GM12872 (cell line): ENCODE results near the gene FARP2.

Experiments
- CTCF ChIP-seq: IDR thresholded peaks from 3 replicates; pipeline ENCODE4 v1.5.1; 2011; ENCODE audit warnings: low read depth, mild to moderate bottlenecking, low read length, moderate library complexity; ENCODE audit not compliant: insufficient read depth

Gene FARP2

GRCh38 chr2:241451840-241452506 is 95.9 kb downstream of the FARP2 start:
- TF ChIP-seq CTCF = no peak

GRCh38 chr2:241454837-241455485 is 98.9 kb downstream of the FARP2 start:
- no peak for TF ChIP-seq CTCF

GRCh38 chr2:241456546-241456945 is 100.5 kb downstream of the FARP2 start:
- TF ChIP-seq CTCF = no peak

- no peak for TF ChIP-seq CTCF
Measured at GRCh38 chr2:241458687-241459086, 102.6 kb downstream of the FARP2 start.

- no peak for TF ChIP-seq CTCF
Measured at GRCh38 chr2:241459520-241459919, 103.4 kb downstream of the FARP2 start.

GRCh38 chr2:241460631-241461030 is 104.5 kb downstream of the FARP2 start:
- TF ChIP-seq CTCF = no peak

GRCh38 chr2:241461693-241462677 is 105.9 kb downstream of the FARP2 start:
- no peak for TF ChIP-seq CTCF
